OCI-LY7 (cell line): ENCODE measurements around the gene ENDOV. TPM values are rescaled to one million over a fixed set of nuclear protein-coding genes. Genes with fewer than 3 reads are reported as not detected.

Source experiments
- BruUV-seq: library from RNA; stranded (reverse); fragments of 400-500 nt; replicated peaks from 2 replicates; lab custom pipeline; 2021; lab: Mats Ljungman, UMichigan
- CTCF ChIA-PET: fragments of 300-600 bp; sonication (Branson Sonifier 250); formaldehyde crosslinking; loops from one replicate; lab custom pipeline; 2022; ENCODE audit warnings: antibody characterized with exemption; ENCODE audit not compliant: unreplicated experiment; lab: Charles Lee
- POLR2A ChIA-PET: fragments of 300-600 bp; sonication (Branson Sonifier 250); formaldehyde crosslinking; loops from one replicate; lab custom pipeline; 2022; ENCODE audit warnings: antibody characterized with exemption; lab: Charles Lee
- DNase-seq: peaks from one replicate; pipeline ENCODE4 v3.0.0-alpha.2; 2015; ENCODE audit warnings: low spot score
- H2AFZ ChIP-seq: fragments of 200-600 bp; sonication (generic), shearing (Covaris generic); 2 replicates; pipeline ENCODE4 v1.6.1; 2014; ENCODE audit warnings: mild to moderate bottlenecking, antibody characterized with exemption, low read length, moderate library complexity
- H3K27ac ChIP-seq: fragments of 200-600 bp; sonication (generic); 2 replicates; pipeline ENCODE4 v1.5.1; 2014; ENCODE audit warnings: mixed run types, low read depth, mild to moderate bottlenecking, moderate library complexity, low read length, inconsistent platforms; ENCODE audit not compliant: poor library complexity, severe bottlenecking
- H3K36me3 ChIP-seq: fragments of 200-600 bp; sonication (generic); 2 replicates; pipeline ENCODE4 v1.6.1; 2014; ENCODE audit warnings: mild to moderate bottlenecking, antibody characterized with exemption, low read length, moderate library complexity, mixed read lengths; ENCODE audit not compliant: insufficient read depth
- H3K4me1 ChIP-seq: fragments of 200-600 bp; sonication (generic); 2 replicates; pipeline ENCODE4 v1.5.1; 2014; ENCODE audit warnings: mild to moderate bottlenecking, low read length; ENCODE audit not compliant: insufficient read depth, poor library complexity, severe bottlenecking
- H3K4me2 ChIP-seq: fragments of 200-600 bp; sonication (generic); 2 replicates; pipeline ENCODE4 v1.6.1; 2014; ENCODE audit warnings: mild to moderate bottlenecking, low read length
- H3K4me3 ChIP-seq: fragments of 200-600 bp; sonication (generic); 2 replicates; pipeline ENCODE4 v1.5.1; 2014; ENCODE audit warnings: mild to moderate bottlenecking, low read depth, low read length; ENCODE audit not compliant: poor library complexity, severe bottlenecking
- H3K79me2 ChIP-seq: fragments of 200-600 bp; sonication (generic); 2 replicates; pipeline ENCODE4 v1.6.1; 2016; ENCODE audit warnings: low read depth, mild to moderate bottlenecking, low read length, moderate library complexity, mixed read lengths; ENCODE audit not compliant: insufficient read depth
- H3K9me2 ChIP-seq: fragments of 200-600 bp; sonication (generic); 2 replicates; pipeline ENCODE4 v1.6.1; 2016; ENCODE audit warnings: mild to moderate bottlenecking, low read length, mixed read lengths; ENCODE audit not compliant: insufficient read depth
- H3K9me3 ChIP-seq: fragments of 200-600 bp; sonication (generic); 2 replicates; pipeline ENCODE4 v1.6.1; 2014; ENCODE audit warnings: mild to moderate bottlenecking, mixed run types, low read length, mixed read lengths
- H4K20me1 ChIP-seq: fragments of 200-600 bp; sonication (generic); 2 replicates; pipeline ENCODE4 v1.6.1; 2014; ENCODE audit warnings: mild to moderate bottlenecking, antibody characterized with exemption, low read length, moderate library complexity, mixed read lengths; ENCODE audit not compliant: insufficient read depth
- EZH2phosphoT487 ChIP-seq: fragments of 200-600 bp; sonication (generic); IDR thresholded peaks from 2 replicates; pipeline ENCODE4 v1.6.1; 2018; ENCODE audit warnings: low read depth, borderline replicate concordance, mild to moderate bottlenecking, mixed run types, antibody characterized with exemption, low read length, moderate library complexity, mixed read lengths
- intact Hi-C: fragments of 100-400 bp; cut with micrococcal nuclease; formaldehyde crosslinking; loops from one replicate; pipeline ENCODE4 v1.10.0; 2022; ENCODE audit not compliant: unreplicated experiment
- total RNA-seq, 2 experiments: library from RNA; depleted of rRNA in 1 of 2; stranded (reverse); fragments of >200 nt in 1 of 2; shearing (Covaris generic) in 1 of 2; gene quantifications; 2 replicates each; pipeline ENCODE4 v1.2.3, GENCODE V29; 2014 to 2022
- TF ChIP-seq, protein P1 (sequence below): fragments of 200-600 bp; sonication (generic); conservative IDR thresholded peaks from 2 replicates; pipeline ENCODE4 v1.5.1; 2014; ENCODE audit warnings: mild to moderate bottlenecking, antibody characterized with exemption, low read length, moderate library complexity, mixed read lengths

The ENDOV gene
- total RNA-seq, 2 experiments from 2014 or later: 22.4 to 33.1 TPM

- Histone ChIP-seq H3K9me2 (no peaks in the 10 kb centered on the region), H3K4me3 (no peak overlapping the region), H3K4me1 (peaks cover 27% of the 10 kb centered on the region), H4K20me1 (no peaks in the 10 kb centered on the region), H3K9me3 (no peaks in the 10 kb centered on the region), H3K4me2 (no peak overlapping the region), H2AFZ (no peak overlapping the region), H3K27ac (no peak overlapping the region), H3K36me3 (no peaks in the 10 kb centered on the region), H3K79me2 (no peaks in the 10 kb centered on the region)
- ChIA-PET CTCF (interaction anchor here (0.6 kb wide), 1 partner anchor 136 kb away, joined by 3 read pairs; no protein-coding TSS in a partner anchor), POLR2A (no interaction called here)
- no TSS peak for BruUV-seq
- DNase-seq: no peak
- TF ChIP-seq, protein P1, sequence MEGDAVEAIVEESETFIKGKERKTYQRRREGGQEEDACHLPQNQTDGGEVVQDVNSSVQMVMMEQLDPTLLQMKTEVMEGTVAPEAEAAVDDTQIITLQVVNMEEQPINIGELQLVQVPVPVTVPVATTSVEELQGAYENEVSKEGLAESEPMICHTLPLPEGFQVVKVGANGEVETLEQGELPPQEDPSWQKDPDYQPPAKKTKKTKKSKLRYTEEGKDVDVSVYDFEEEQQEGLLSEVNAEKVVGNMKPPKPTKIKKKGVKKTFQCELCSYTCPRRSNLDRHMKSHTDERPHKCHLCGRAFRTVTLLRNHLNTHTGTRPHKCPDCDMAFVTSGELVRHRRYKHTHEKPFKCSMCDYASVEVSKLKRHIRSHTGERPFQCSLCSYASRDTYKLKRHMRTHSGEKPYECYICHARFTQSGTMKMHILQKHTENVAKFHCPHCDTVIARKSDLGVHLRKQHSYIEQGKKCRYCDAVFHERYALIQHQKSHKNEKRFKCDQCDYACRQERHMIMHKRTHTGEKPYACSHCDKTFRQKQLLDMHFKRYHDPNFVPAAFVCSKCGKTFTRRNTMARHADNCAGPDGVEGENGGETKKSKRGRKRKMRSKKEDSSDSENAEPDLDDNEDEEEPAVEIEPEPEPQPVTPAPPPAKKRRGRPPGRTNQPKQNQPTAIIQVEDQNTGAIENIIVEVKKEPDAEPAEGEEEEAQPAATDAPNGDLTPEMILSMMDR: no peak
- no peak for TF ChIP-seq EZH2phosphoT487
- intact Hi-C loops: no loop called here
Measured at GRCh38 chr17:80457236-80457856, 42.4 kb downstream of the ENDOV start.

DNA sequence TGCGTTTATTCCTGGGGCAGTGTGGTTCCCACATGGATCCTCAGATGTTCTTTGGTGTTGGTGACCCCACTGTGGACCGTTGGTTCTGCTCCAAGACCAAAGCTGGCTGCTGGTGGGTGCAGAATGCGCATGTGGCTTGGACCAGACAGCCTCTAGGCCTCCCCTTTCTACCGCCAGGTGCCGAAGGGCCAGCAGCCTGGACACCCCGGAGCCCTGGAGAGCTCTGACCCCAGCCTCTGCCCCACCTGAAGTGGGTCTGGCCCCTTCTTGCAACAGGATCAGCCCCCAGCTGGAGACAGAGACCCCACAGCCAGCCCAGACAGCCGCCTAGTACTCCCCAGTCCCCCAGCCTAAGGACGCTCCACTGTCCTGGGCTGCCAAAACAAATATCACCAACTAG is 43.0 kb downstream of the ENDOV start:
- Histone ChIP-seq H3K27ac (no peak overlapping the region), H4K20me1 (no peaks in the 10 kb centered on the region), H3K79me2 (no peaks in the 10 kb centered on the region), H3K36me3 (no peaks in the 10 kb centered on the region), H3K4me3 (no peak overlapping the region), H3K4me2 (no peak overlapping the region), H2AFZ (no peak overlapping the region), H3K9me3 (no peaks in the 10 kb centered on the region), H3K4me1 (peaks cover 26% of the 10 kb centered on the region), H3K9me2 (no peaks in the 10 kb centered on the region)
- no TSS peak for BruUV-seq
- POLR2A ChIA-PET: no interaction called here
- TF ChIP-seq, protein P1: no peak
- no peak for TF ChIP-seq EZH2phosphoT487
- intact Hi-C loops: no loop called here
- CTCF ChIA-PET: no interaction called here
- no peak for DNase-seq

- TF ChIP-seq EZH2phosphoT487: no peak
- TF ChIP-seq, protein P1: no peak
- no peak overlapping the region for H3K4me2 ChIP-seq
- BruUV-seq: no TSS peak
- no peak for DNase-seq
- intact Hi-C loops: no loop called here
- H3K27ac ChIP-seq: no peak overlapping the region
- H3K79me2 ChIP-seq: no peaks in the 10 kb centered on the region
- no peak overlapping the region for H2AFZ ChIP-seq
- ChIA-PET POLR2A (no interaction called here), CTCF (no interaction called here)
- no peaks in the 10 kb centered on the region for H4K20me1 ChIP-seq
- peaks cover 15% of the 10 kb centered on the region for H3K4me1 ChIP-seq
- H3K9me3 ChIP-seq: no peaks in the 10 kb centered on the region
- H3K4me3 ChIP-seq: no peak overlapping the region
- H3K9me2 ChIP-seq: no peaks in the 10 kb centered on the region
- H3K36me3 ChIP-seq: no peaks in the 10 kb centered on the region
Measured at GRCh38 chr17:80459234-80459633, 44.3 kb downstream of the ENDOV start.
